Stimulated activated CD4-positive, alpha-beta T cell treated with anti-CD3 and anti-CD28 coated beads, Interleukin-12 subunit alpha, Interleukin-12 subunit beta, amount 100 ng/mL, for 4 hours (primary cell): ENCODE data around the gene COL25A1.
"Not testable (repeated sequence)": the region's sequence is repeated elsewhere in the genome, so short reads cannot be mapped to it uniquely, and the experiment has no call there.

Source experiments
- DNase-seq: peaks from one replicate; pipeline ENCODE4 v3.0.0-alpha.2; 2020

COL25A1 gene

DNA sequence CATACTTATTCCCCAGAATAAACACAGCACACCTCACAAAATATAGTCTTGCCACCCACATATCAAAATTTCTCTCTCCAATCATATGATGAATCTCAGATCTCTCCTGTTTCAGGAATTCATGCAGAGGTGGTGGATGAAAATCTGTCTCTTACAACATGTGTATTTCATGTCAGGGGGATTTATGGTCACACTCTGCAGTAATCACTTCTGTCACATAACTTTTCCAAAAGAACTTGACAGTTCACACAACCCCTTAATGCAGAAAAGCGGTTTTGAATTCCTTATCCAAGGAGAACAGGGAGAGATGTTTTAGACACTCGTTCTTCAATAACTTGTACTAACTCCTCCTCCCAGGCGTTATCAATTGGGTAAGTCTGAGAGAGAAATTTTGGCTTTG lies 359.1 kb downstream of the COL25A1 start:
- DNase-seq = no peak

- DNase-seq = no peak
Measured at GRCh38 chr4:108941904-108942430, 360.5 kb downstream of the COL25A1 start.

DNA sequence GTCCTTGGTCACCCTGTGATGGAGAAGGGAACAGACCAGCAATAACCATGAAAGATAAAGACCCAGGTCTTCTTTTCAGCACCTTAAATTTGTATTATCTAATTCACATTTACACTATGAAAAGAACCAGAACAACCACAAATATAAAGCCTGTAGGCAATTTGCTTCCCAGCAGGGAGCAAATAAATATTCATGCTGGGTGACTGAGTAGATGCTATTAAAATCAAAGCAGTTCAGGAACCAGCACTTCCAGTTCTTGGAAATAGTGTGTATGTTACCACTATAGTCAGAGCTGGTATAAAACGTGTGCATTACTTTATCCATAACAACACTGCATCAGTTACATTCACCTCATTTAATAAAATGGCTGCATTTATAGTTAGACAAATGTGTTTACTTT lies 361.8 kb downstream of the COL25A1 start:
- no peak for DNase-seq

- no peak for DNase-seq
Measured at GRCh38 chr4:108940149-108940548, 362.3 kb downstream of the COL25A1 start.

DNA sequence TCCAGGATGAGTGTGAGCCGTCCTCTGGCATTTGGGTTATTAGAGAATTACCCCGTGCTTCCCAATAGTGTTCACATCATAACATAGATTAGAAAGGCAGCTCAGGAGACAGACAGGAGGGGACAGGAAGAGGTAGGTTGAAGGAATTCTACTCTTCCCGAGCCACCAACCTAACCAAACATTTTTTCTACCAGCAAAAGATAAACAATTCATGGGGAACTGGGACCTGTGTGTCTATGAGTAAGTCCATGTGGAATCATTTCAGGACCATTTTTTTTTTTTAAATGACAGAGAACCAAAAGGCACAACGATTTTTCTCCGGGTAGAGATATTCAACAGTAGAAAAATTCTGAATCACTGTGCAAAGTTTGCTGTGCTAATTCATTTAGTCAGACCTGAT lies 365.4 kb downstream of the COL25A1 start:
- DNase-seq = no peak

DNA sequence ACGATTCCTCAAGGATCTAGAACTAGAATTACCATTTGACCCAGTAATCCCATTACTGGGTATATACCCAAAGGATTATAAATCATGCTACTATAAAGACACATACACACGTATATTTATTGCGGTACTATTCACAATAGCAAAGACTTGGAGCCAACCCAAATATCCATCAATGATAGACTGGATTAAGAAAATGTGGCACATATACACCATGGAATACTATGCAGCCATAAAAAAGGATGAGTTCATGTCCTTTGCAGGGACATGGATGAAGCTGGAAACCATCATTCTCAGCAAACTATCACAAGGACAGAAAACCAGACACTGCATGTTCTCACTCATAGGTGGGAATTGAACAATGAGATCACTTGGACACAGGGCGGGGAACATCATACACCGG lies 368.5 kb downstream of the COL25A1 start:
- not testable (repeated sequence) for DNase-seq

GRCh38 chr4:108933046-108933445 lies 369.4 kb downstream of the COL25A1 start:
- no peak for DNase-seq

GRCh38 chr4:108931926-108932325 lies 370.5 kb downstream of the COL25A1 start:
- DNase-seq = no peak

GRCh38 chr4:108930186-108930585 lies 372.3 kb downstream of the COL25A1 start:
- DNase-seq = no peak

GRCh38 chr4:108926781-108927180 lies 375.7 kb downstream of the COL25A1 start:
- DNase-seq = no peak

DNA sequence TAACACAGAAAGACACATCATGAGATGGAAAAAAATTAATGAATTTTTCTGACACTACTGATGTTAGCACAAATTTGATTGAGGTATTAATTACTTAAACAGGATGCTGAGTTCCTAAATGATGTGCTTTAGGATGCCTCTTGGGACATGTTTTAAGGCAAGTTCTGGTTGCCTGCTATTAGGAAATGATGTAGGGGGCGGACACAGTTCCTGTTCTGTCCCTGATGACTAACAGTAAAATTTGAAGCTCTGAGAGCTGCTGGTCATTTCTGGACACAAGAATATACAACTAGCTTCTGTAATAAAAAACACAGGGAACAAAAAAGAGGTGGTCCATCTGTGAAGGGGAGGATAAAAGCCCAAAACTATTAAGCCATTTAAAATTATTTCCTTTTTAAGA lies 376.4 kb downstream of the COL25A1 start:
- no peak for DNase-seq

GRCh38 chr4:108922191-108922590 lies 380.3 kb downstream of the COL25A1 start:
- no peak for DNase-seq

GRCh38 chr4:108920395-108921087 lies 381.9 kb downstream of the COL25A1 start:
- DNase-seq = no peak

DNA sequence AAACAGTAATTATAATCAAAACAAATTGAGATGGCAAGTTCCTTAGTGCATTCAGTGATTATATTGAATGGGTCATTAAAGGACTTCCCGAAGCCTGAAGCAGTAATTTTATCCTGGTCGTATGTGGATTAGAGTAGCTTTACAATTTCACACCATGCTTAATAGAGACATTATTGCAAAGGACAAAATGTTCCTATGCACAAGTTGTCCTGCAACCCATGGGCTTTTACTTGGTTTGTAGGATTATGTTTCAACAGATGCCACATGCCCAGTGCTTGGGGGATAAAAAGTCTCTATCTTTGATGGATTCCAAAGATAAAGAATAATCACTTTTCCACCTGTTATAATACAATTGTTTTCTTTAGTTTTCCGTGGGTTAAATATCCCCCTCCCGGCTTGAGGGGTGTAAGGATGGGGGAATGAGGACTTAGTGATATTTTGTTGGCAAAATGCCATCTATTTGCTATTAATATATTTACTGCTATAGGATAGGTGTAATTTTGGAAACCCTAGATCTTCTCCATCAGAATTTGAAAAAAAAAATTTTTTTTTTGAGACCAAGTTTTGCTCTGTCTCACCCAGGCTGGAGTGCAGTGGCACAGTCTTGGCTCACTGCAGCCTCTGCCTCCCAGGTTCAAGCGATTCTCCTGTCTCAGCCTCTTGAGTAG lies 383.1 kb downstream of the COL25A1 start:
- no peak for DNase-seq

DNA sequence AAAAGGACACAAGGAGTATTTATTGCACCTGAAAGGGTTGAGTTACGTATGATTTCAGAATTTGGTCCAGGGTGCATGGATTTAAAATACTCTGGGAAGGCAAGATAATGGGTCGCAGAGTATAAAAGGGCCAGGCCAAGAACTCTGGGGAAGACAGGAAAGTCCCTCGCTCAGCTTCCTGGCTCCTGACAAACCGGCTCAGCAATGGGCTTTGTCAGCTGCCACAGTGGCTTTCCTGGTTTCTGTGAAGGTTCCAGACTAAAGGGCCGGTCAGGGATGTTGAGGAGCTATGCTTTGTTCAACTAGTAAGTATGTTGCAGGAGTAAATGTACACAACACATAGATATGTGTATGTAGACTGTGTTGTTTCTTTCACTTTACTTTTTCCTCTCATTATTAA lies 385.2 kb downstream of the COL25A1 start:
- DNase-seq = no peak

DNA sequence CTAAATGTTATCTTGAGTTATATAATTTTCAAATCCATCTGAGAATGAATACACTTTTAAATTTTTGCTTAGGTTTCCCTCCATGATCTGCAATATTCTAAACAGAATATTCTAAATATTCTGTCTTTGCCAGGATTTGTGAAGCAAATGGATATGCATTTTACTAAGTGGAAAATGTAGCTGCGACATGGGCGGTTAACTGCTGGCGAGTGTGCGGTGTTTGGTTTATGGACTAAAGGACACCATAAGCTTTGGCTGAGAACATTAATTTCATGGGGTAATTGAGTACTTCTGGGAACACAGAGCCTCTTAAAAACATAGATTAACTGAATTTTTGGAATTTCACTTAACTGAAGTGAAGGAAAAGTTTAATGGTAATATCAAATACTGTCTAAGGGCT lies 385.8 kb downstream of the COL25A1 start:
- no peak for DNase-seq

GRCh38 chr4:108906866-108907367 lies 395.5 kb downstream of the COL25A1 start:
- DNase-seq = no peak

DNA sequence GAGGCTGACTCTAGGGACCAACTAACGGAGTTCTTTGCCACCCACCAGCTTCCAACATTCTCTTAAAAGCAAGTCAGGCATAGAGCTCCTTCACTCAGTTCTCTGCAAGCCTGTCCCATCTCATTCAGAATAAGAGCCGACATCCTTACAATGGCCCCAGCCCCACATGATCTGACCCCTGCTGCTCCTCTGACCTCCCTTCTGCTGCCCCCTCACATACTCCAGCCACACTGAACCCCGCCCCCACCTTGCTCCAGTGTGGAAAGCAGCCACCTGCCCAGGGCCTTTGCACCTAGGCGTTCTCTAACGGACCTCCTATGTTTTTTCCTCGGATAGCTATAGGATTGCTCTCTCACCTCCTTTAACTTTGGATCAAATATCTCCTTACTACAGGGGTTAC lies 396.5 kb downstream of the COL25A1 start:
- DNase-seq = no peak

DNA sequence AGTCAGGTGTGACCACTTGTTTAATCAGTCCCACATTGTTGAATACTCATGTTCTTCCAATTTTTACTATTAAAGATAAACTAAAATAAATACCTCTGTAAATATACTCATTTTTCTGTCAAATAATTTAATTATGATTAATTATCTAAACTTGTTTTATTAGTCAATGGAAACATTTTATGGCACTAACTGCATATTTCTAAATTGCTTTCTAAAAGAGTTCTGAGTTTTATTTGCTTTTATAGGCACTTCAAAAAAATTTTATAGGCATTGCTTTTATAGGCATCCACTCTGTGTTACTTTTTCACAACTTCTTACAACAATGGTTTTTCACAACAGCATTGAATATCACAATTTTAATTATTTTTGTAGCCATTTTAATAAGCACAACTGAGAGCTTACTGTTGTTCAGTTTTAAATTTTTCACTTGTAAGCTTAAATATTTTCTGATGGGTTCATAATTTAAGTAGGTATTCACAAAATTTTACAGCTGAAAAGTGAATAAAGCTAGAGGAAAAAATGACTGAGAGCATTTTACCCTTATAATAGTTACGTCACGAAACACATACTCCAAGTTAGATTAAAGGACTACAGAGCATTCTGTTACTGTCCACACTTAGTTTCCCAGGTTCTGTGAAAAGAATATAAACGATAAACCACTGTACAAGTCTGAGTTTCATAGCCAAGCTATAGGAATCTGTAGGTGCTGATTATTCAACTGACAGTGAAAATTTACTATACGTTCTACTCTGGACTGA lies 398.8 kb downstream of the COL25A1 start:
- no peak for DNase-seq

- DNase-seq = no peak
Measured at GRCh38 chr4:108902769-108903168, 399.7 kb downstream of the COL25A1 start.

- no peak for DNase-seq
Measured at GRCh38 chr4:108901291-108901690, 401.2 kb downstream of the COL25A1 start.

DNA sequence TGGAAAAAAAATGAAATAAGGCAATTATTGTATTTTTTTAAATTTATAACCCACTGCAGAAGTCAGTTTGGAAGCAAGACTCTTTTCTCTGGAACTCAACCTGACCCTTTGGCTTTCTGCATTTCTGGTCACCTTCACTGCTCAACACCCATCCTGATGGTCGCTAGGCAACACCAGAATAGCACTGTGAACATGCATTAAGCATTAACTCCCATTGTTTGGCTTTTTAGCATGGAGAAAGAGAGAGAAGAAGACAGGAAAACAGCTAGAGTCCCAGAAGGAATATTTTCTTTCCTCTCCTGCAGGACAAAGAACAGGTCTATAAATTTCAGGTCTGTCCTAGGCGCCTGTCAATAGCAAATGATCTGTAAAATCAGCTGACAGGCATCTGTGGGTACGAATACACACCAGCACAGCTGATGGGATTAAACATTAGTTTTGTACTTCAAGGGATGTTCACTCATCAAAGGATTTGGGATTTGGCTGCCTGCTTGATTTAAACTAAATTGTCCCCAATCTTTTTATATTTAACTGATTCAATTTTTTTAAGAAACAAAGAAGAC lies 402.4 kb downstream of the COL25A1 start:
- no peak for DNase-seq

DNA sequence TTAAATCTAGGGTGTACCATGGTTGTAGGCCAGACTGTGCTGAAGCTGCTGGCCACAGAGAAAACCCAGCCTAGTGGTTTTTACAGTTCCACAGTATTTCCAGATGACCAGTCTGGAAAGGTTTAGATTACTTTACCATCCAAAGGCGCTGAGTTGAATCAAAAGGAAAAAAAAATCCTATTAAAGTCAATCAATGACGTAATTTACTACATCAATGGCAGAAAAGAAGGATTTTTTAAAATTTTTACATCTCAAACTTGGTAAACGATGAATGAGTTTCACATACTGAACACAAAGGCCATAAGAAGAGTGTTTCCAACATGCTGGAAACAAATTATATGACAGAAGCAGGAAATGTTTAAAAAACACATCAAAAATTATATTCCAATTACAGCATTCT lies 409.0 kb downstream of the COL25A1 start:
- no peak for DNase-seq
